OCI-LY7 (cell line): ENCODE results near the gene TSPO.

Source experiments
- EZH2phosphoT487 ChIP-seq: fragments of 200-600 bp; sonication (generic); IDR thresholded peaks from 2 replicates; pipeline ENCODE4 v1.6.1; 2018; ENCODE audit warnings: low read depth, borderline replicate concordance, mild to moderate bottlenecking, mixed run types, antibody characterized with exemption, low read length, moderate library complexity, mixed read lengths
- TF ChIP-seq, protein P1 (sequence below): fragments of 200-600 bp; sonication (generic); conservative IDR thresholded peaks from 2 replicates; pipeline ENCODE4 v1.5.1; 2014; ENCODE audit warnings: mild to moderate bottlenecking, antibody characterized with exemption, low read length, moderate library complexity, mixed read lengths

DNA sequence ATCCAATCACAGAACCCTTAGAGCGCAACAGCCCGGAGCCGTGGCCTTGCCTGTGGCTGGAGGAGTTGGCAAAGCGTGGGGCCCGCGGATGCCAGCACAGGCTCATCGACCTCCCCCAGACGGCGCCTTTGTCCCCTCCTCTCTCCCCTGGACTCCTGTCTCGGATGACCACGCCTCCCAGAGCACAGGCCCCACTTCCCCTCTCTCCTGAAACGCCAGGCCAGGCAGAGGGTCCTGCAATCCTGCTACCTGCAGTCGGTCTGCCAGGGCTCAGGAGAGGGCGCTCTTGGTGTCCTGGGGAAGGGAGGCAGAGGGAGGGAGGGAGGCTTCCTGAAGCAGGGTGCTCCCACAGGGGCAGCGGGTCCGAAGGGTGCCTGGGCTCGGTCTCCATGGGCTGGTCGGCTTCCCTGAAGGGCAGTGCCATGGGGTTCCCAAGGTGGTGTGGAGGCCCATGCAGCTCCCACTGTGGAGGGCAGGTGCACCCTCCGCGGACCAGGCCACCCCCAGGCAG is 52.2 kb downstream of the TSPO start:
- TF ChIP-seq, protein P1, sequence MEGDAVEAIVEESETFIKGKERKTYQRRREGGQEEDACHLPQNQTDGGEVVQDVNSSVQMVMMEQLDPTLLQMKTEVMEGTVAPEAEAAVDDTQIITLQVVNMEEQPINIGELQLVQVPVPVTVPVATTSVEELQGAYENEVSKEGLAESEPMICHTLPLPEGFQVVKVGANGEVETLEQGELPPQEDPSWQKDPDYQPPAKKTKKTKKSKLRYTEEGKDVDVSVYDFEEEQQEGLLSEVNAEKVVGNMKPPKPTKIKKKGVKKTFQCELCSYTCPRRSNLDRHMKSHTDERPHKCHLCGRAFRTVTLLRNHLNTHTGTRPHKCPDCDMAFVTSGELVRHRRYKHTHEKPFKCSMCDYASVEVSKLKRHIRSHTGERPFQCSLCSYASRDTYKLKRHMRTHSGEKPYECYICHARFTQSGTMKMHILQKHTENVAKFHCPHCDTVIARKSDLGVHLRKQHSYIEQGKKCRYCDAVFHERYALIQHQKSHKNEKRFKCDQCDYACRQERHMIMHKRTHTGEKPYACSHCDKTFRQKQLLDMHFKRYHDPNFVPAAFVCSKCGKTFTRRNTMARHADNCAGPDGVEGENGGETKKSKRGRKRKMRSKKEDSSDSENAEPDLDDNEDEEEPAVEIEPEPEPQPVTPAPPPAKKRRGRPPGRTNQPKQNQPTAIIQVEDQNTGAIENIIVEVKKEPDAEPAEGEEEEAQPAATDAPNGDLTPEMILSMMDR, result no peak
- no peak for TF ChIP-seq EZH2phosphoT487
